Measurements from ENCODE around the gene PLD2. TPM values are rescaled to one million over a fixed set of nuclear protein-coding genes. Genes with fewer than 3 reads are reported as not detected.
A peak's percentile ranks its signal among the peaks of the same experiment; 100 is the strongest.

PLD2 gene
- total and polyA plus RNA-seq, 9 of the 15 experiments (the other 6 are each of a cell fraction or from before 2014, with no cell fraction given) = 0.20 to 7.5 (median 3.3) TPM

GRCh38 chr17:4788159-4788806 is 18.7 kb upstream of the PLD2 start:
- Histone ChIP-seq H3K4me3 (no peak overlapping the region), H3K27me3 (ENCODE audit: control insufficient read depth in 2 of 2, insufficient read depth in 2 of 2, low read length in 2 of 2) (peaks cover 3 to 11% of the 10 kb centered on the region in 2 experiments; a peak in 3 of 5 replicates), H4K20me1 (replicated peaks; ENCODE audit: control insufficient read depth, insufficient read depth, low read length) (no peaks in the 10 kb centered on the region), H2AFZ (ENCODE audit: low read depth, low read length) (no peak overlapping the region), H3K4me1 (replicated peaks in 1 of 2; ENCODE audit: control insufficient read depth in 2 of 2, insufficient read depth in 2 of 2, low read length in 2 of 2) (peaks cover 0 to 31% of the 10 kb centered on the region in 2 experiments; a peak in 2 of 5 replicates), H3K9me1 (ENCODE audit: control insufficient read depth, insufficient read depth, low read length) (no peaks in the 10 kb centered on the region), H3K36me3 (ENCODE audit: control insufficient read depth, insufficient read depth, low read length) (no peaks in the 10 kb centered on the region), H3K79me2 (ENCODE audit: control insufficient read depth, insufficient read depth, low read length) (peaks cover 6% of the 10 kb centered on the region; the same call in 2 of the 3 replicates), H3K9me3 (replicated peaks; ENCODE audit: control insufficient read depth, insufficient read depth, low read depth, low read length) (no peaks in the 10 kb centered on the region), H3K9ac (ENCODE audit: insufficient read depth in 1 of 2, low read depth in 2 of 2, low read length in 2 of 2) (peak overlapping the region in 1 of 2 experiments; percentile 93; a peak in 1 of 4 replicates), H3K27ac (ENCODE audit: extremely low read depth, low read depth, low read length) (no peak overlapping the region), H3K4me2 (ENCODE audit: insufficient read depth, low read length) (no peak overlapping the region; the same call in 1 of the 2 replicates)
- no peak for ATAC-seq
- intact Hi-C loops (cut with micrococcal nuclease) (no loop called here), in situ Hi-C loops (cut with MboI) (no loop called here)
- CTCF ChIA-PET (ENCODE audit: low intra/inter-chr PET ratio) = interaction anchor here (0.6 to 2.9 kb wide), 2 partner anchors 78 to 377 kb away, joined by 6 to 13 read pairs; partner anchors contain the start of gene ARRB2
- WGBS (ENCODE audit: insufficient coverage, low coverage, missing lambda C conversion rate) = 76% methylated on average over 10 of the region's 14 CpGs
- TF ChIP-seq ZNF551 (CRISPR knock-in tag; IDR thresholded peaks at IDR 0.05) (no peak), POLR2B (IDR thresholded peaks at IDR 0.05; ENCODE audit: low read depth, partially characterized antibody) (no peak), ARHGAP35 (IDR thresholded peaks at IDR 0.05; ENCODE audit: partially characterized antibody) (no peak), FOXO4 (CRISPR knock-in tag; IDR thresholded peaks at IDR 0.05) (no peak), HNRNPK (IDR thresholded peaks at IDR 0.05; ENCODE audit: low read depth, low read length, poor library complexity, severe bottlenecking) (no peak), ZNF76 (CRISPR knock-in tag; IDR thresholded peaks at IDR 0.05; ENCODE audit: borderline replicate concordance) (no peak), NR2F6 (CRISPR knock-in tag; IDR thresholded peaks at IDR 0.05) (no peak), RBM34 (IDR thresholded peaks at IDR 0.05; ENCODE audit: borderline replicate concordance, insufficient read depth, low read length) (no peak), ELK3 (CRISPR knock-in tag; IDR thresholded peaks at IDR 0.05) (no peak)
- no TSS peak for BruUV-seq (replicated peaks)
- FAIRE-seq = no peak
- POLR2A ChIA-PET = interaction anchor here (0.7 to 1.0 kb wide), 2 partner anchors 10 to 75 kb away, joined by 3 to 4 read pairs; no protein-coding TSS in a partner anchor
- DNase-seq (ENCODE audit: extremely low read depth in 1 of 4, low spot score in 3 of 4) = no peak
